Astrocyte of the spinal cord (primary cell): ENCODE results near the gene TMEM38A.
"Not testable (repeated sequence)": the region's sequence is repeated elsewhere in the genome, so short reads cannot be mapped to it uniquely, and the experiment has no call there.

Experiments
- DNase-seq: peaks from one replicate; pipeline ENCODE4 v3.0.0; 2011; ENCODE audit warnings: low read depth, low spot score
- H3K4me3 ChIP-seq: 2 replicates; pipeline ENCODE4 v1.5.1; 2011; ENCODE audit warnings: low read depth, mild to moderate bottlenecking, low read length, moderate library complexity
- CTCF ChIP-seq: IDR thresholded peaks from 2 replicates; pipeline ENCODE4 v1.5.1; 2012; ENCODE audit warnings: low read depth, mild to moderate bottlenecking, low read length, inconsistent platforms
- in situ Hi-C: cut with HindIII; loops from 2 replicates; pipeline ENCODE4 v1.10.0; 2017; ENCODE audit warnings: low sequenced_read_pairs

The TMEM38A gene

GRCh38 chr19:16684216-16684615, 23.3 kb downstream of the TMEM38A start:
- no peak for DNase-seq
- in situ Hi-C loops = no loop called here
- TF ChIP-seq CTCF = no peak
- H3K4me3 ChIP-seq = no peak overlapping the region

- no peak for DNase-seq
- no peak for TF ChIP-seq CTCF
- H3K4me3 ChIP-seq = no peak overlapping the region
- in situ Hi-C loops = no loop called here
These were observed 27.1 kb downstream of the TMEM38A start for GRCh38 chr19:16688084-16688483.

GRCh38 chr19:16698914-16699313, 38.0 kb downstream of the TMEM38A start:
- H3K4me3 ChIP-seq = no peak overlapping the region
- in situ Hi-C loops = no loop called here
- DNase-seq = no peak
- TF ChIP-seq CTCF = no peak

GRCh38 chr19:16702123-16702522, 41.2 kb downstream of the TMEM38A start:
- in situ Hi-C loops = no loop called here
- TF ChIP-seq CTCF = no peak
- DNase-seq = no peak
- H3K4me3 ChIP-seq = no peak overlapping the region

- in situ Hi-C loops = no loop called here
- H3K4me3 ChIP-seq = no peak overlapping the region
- DNase-seq = no peak
- no peak for TF ChIP-seq CTCF
These were observed 42.7 kb downstream of the TMEM38A start for GRCh38 chr19:16703677-16704076.

- H3K4me3 ChIP-seq, DNase-seq, in situ Hi-C loops: not testable (repeated sequence)
These were observed 49.9 kb downstream of the TMEM38A start for GRCh38 chr19:16710870-16711269.

- in situ Hi-C loops, DNase-seq, H3K4me3 ChIP-seq: not testable (repeated sequence)
These were observed 51.4 kb downstream of the TMEM38A start for GRCh38 chr19:16712295-16712694.

GRCh38 chr19:16714702-16715287, 53.9 kb downstream of the TMEM38A start:
- in situ Hi-C loops = no loop called here
- H3K4me3 ChIP-seq = no peak overlapping the region
- peak; percentile 25 for DNase-seq
- TF ChIP-seq CTCF = peak; percentile 87
